ENCODE data around the gene IL20.

DNA sequence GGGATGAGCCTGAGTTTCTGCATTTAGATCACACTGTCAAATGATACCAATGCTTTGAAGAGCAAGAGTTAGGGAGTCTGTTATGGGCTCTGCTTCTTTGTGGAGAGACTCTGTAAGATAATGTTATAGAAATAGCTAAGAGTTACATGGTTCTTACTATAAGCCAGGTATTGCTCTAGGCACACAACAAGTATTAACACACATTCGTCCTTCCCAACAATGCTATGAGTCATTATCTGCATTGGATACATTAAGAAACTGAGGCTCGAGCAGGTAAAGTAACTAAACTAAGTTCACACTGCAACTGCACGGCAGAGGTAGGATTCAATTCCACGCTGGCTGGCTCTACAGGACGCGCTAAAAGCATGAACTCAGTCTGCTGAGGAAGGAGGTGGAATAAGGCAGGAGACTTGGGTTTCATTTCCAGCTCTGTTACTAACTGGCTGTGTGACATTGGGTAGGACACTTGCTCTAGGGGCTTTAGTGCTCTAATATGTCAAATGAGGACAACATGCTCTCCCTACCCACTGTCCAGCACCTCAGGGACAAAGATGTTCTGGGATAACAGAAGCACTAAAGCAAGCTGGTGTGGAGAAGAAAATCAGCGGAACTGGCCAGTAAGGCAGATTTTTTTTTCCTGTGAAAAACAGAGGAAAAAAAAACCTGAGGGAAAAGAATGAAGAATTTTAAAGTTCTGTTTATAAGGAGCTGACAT, 23.7 kb upstream of the IL20 start:
- TF ChIP-seq, protein P1, sequence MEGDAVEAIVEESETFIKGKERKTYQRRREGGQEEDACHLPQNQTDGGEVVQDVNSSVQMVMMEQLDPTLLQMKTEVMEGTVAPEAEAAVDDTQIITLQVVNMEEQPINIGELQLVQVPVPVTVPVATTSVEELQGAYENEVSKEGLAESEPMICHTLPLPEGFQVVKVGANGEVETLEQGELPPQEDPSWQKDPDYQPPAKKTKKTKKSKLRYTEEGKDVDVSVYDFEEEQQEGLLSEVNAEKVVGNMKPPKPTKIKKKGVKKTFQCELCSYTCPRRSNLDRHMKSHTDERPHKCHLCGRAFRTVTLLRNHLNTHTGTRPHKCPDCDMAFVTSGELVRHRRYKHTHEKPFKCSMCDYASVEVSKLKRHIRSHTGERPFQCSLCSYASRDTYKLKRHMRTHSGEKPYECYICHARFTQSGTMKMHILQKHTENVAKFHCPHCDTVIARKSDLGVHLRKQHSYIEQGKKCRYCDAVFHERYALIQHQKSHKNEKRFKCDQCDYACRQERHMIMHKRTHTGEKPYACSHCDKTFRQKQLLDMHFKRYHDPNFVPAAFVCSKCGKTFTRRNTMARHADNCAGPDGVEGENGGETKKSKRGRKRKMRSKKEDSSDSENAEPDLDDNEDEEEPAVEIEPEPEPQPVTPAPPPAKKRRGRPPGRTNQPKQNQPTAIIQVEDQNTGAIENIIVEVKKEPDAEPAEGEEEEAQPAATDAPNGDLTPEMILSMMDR (optimal IDR thresholded peaks at IDR 0.05 in 1 of 3, IDR thresholded peaks at IDR 0.05 in 1 of 3, conservative IDR thresholded peaks at IDR 0.05 in 1 of 3; ENCODE audit: extremely low read depth in 1 of 3, insufficient read depth in 2 of 3, low read length in 3 of 3), result no peak
- TF ChIP-seq EZH2 (IDR thresholded peaks at IDR 0.05; ENCODE audit: low read length), result no peak

All from keratinocyte (primary cell).